Measurements from ENCODE around the gene SHLD3. TPM values are rescaled to one million over a fixed set of nuclear protein-coding genes. Genes with fewer than 3 reads are reported as not detected.
"Not testable (repeated sequence)": the region's sequence is repeated elsewhere in the genome, so short reads cannot be mapped to it uniquely, and the experiment has no call there.

The SHLD3 gene
- total RNA-seq, 1 experiment from 2014 or later: 3.3 TPM

DNA sequence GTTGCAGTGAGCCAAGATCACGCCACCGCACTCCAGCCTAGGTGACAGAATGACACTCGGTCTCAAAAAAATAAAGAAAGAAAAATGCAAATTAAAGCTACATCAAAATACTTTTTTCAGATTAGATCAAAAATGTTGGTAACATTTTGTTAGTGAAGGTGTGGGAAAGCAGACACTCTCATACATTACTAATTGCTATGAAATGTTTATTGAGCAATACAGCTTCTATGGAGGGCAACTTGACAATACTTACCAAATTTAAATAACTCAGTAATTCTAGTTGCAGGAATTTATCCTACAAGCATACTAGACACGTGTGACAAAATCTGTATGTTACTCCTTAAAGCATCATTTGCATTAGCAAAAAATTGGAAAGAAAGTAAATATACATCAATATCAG is 4.8 kb upstream of the SHLD3 start:
- H3K27ac Mint-ChIP-seq: no peak overlapping the region
- H3K27me3 Mint-ChIP-seq (ENCODE audit: low read depth): no peaks in the 10 kb centered on the region
- TF ChIP-seq PRRX2 (CRISPR knock-in tag; IDR thresholded peaks at IDR 0.05): no peak
- TF ChIP-seq, protein P1, sequence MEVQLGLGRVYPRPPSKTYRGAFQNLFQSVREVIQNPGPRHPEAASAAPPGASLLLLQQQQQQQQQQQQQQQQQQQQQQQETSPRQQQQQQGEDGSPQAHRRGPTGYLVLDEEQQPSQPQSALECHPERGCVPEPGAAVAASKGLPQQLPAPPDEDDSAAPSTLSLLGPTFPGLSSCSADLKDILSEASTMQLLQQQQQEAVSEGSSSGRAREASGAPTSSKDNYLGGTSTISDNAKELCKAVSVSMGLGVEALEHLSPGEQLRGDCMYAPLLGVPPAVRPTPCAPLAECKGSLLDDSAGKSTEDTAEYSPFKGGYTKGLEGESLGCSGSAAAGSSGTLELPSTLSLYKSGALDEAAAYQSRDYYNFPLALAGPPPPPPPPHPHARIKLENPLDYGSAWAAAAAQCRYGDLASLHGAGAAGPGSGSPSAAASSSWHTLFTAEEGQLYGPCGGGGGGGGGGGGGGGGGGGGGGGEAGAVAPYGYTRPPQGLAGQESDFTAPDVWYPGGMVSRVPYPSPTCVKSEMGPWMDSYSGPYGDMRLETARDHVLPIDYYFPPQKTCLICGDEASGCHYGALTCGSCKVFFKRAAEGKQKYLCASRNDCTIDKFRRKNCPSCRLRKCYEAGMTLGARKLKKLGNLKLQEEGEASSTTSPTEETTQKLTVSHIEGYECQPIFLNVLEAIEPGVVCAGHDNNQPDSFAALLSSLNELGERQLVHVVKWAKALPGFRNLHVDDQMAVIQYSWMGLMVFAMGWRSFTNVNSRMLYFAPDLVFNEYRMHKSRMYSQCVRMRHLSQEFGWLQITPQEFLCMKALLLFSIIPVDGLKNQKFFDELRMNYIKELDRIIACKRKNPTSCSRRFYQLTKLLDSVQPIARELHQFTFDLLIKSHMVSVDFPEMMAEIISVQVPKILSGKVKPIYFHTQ (CRISPR knock-in tag; IDR thresholded peaks at IDR 0.05): no peak
- peaks cover 8% of the 10 kb centered on the region for H3K4me1 Mint-ChIP-seq
- CTCF ChIA-PET: no interaction called here
- H3K9me3 Mint-ChIP-seq: no peaks in the 10 kb centered on the region
- POLR2A ChIA-PET: no interaction called here
- no peaks in the 10 kb centered on the region for H3K36me3 Mint-ChIP-seq
- DNase-seq (ENCODE audit: low spot score) (no peak), ATAC-seq (no peak)
- no peak overlapping the region for H3K4me3 Mint-ChIP-seq

DNA sequence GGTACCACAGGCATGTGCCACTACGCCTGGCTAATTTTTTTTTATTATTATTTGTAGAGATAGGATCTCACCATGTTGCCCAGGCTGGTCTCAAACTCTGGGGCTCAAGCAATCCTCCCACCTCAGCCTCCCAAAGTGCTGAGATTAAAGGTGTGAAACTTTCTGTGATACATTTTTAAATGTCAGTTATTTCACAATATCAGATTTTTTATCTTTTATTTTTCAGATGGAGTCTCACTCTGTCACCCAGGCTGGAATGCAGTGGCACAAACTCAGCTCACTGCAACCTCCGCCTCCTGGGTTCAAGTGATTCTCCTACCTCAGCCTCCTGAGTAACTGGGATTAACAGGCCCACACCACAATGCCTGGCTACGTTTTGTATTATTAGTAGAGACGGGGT is 2.9 kb upstream of the SHLD3 start:
- H3K4me3 Mint-ChIP-seq; CTCF ChIA-PET; POLR2A ChIA-PET; H3K36me3 Mint-ChIP-seq; ATAC-seq; DNase-seq (ENCODE audit: low spot score); H3K27me3 Mint-ChIP-seq (ENCODE audit: low read depth); H3K9me3 Mint-ChIP-seq; H3K27ac Mint-ChIP-seq: not testable (repeated sequence)
- peaks cover 14% of the 10 kb centered on the region for H3K4me1 Mint-ChIP-seq

DNA sequence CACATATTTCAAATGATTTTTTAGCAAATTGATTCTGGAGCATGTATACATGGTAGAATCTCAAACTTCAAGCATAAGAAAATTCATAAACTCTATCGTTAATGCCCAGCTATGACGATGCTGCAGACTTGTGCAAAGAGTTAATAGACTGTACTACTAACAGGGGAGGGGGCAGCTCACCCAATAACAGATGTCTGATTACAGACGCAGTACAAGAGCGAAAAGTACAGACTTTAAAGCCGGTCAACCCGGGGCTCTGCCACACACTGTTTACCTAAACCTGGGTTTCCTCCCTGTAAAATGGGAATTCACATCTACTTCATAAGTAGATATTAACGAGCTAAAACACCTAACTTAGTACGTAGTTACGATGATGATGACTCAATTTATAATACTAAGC is 1.3 kb upstream of the SHLD3 start:
- ATAC-seq (no peak), DNase-seq (ENCODE audit: low spot score) (no peak)
- Mint-ChIP-seq H3K9me3 (no peaks in the 10 kb centered on the region), H3K27me3 (ENCODE audit: low read depth) (no peaks in the 10 kb centered on the region), H3K4me1 (peaks cover 14% of the 10 kb centered on the region), H3K36me3 (peaks cover 3% of the 10 kb centered on the region; the same call in 1 of the 2 replicates), H3K4me3 (peak overlapping the region; percentile 99), H3K27ac (peak overlapping the region; percentile 36; the same call in 1 of the 2 replicates)
- TF ChIP-seq RORB (CRISPR knock-in tag; IDR thresholded peaks at IDR 0.05): no peak
- TF ChIP-seq, protein P2, sequence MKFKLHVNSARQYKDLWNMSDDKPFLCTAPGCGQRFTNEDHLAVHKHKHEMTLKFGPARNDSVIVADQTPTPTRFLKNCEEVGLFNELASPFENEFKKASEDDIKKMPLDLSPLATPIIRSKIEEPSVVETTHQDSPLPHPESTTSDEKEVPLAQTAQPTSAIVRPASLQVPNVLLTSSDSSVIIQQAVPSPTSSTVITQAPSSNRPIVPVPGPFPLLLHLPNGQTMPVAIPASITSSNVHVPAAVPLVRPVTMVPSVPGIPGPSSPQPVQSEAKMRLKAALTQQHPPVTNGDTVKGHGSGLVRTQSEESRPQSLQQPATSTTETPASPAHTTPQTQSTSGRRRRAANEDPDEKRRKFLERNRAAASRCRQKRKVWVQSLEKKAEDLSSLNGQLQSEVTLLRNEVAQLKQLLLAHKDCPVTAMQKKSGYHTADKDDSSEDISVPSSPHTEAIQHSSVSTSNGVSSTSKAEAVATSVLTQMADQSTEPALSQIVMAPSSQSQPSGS (CRISPR knock-in tag; IDR thresholded peaks at IDR 0.05; ENCODE audit: borderline replicate concordance, low read depth): no peak
- no peak for TF ChIP-seq SOX15 (CRISPR knock-in tag; IDR thresholded peaks at IDR 0.05)
- TF ChIP-seq ZNF263 (CRISPR knock-in tag; IDR thresholded peaks at IDR 0.05; ENCODE audit: low read depth): no peak
- TF ChIP-seq ZNF317 (CRISPR knock-in tag; IDR thresholded peaks at IDR 0.05; ENCODE audit: borderline replicate concordance, low read depth): no peak
- TF ChIP-seq, protein P3, sequence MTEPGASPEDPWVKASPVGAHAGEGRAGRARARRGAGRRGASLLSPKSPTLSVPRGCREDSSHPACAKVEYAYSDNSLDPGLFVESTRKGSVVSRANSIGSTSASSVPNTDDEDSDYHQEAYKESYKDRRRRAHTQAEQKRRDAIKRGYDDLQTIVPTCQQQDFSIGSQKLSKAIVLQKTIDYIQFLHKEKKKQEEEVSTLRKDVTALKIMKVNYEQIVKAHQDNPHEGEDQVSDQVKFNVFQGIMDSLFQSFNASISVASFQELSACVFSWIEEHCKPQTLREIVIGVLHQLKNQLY (CRISPR knock-in tag; IDR thresholded peaks at IDR 0.05): no peak
- no peak for TF ChIP-seq TCF7 (CRISPR knock-in tag; IDR thresholded peaks at IDR 0.05; ENCODE audit: low read depth)
- no peak for TF ChIP-seq JUN (CRISPR knock-in tag; IDR thresholded peaks at IDR 0.05)
- TF ChIP-seq ESRRA (CRISPR knock-in tag; IDR thresholded peaks at IDR 0.05; ENCODE audit: borderline replicate concordance): no peak
- TF ChIP-seq NR2C2 (CRISPR knock-in tag; IDR thresholded peaks at IDR 0.05): no peak
- TF ChIP-seq GRHL2 (CRISPR knock-in tag; IDR thresholded peaks at IDR 0.05; ENCODE audit: insufficient replicate concordance, severe bottlenecking): no peak
- TF ChIP-seq ATF1 (CRISPR knock-in tag; IDR thresholded peaks at IDR 0.05): no peak
- TF ChIP-seq, protein P4, sequence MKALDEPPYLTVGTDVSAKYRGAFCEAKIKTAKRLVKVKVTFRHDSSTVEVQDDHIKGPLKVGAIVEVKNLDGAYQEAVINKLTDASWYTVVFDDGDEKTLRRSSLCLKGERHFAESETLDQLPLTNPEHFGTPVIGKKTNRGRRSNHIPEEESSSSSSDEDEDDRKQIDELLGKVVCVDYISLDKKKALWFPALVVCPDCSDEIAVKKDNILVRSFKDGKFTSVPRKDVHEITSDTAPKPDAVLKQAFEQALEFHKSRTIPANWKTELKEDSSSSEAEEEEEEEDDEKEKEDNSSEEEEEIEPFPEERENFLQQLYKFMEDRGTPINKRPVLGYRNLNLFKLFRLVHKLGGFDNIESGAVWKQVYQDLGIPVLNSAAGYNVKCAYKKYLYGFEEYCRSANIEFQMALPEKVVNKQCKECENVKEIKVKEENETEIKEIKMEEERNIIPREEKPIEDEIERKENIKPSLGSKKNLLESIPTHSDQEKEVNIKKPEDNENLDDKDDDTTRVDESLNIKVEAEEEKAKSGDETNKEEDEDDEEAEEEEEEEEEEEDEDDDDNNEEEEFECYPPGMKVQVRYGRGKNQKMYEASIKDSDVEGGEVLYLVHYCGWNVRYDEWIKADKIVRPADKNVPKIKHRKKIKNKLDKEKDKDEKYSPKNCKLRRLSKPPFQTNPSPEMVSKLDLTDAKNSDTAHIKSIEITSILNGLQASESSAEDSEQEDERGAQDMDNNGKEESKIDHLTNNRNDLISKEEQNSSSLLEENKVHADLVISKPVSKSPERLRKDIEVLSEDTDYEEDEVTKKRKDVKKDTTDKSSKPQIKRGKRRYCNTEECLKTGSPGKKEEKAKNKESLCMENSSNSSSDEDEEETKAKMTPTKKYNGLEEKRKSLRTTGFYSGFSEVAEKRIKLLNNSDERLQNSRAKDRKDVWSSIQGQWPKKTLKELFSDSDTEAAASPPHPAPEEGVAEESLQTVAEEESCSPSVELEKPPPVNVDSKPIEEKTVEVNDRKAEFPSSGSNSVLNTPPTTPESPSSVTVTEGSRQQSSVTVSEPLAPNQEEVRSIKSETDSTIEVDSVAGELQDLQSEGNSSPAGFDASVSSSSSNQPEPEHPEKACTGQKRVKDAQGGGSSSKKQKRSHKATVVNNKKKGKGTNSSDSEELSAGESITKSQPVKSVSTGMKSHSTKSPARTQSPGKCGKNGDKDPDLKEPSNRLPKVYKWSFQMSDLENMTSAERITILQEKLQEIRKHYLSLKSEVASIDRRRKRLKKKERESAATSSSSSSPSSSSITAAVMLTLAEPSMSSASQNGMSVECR (CRISPR knock-in tag; IDR thresholded peaks at IDR 0.05; ENCODE audit: borderline replicate concordance): no peak
- TF ChIP-seq ELF4 (CRISPR knock-in tag; IDR thresholded peaks at IDR 0.05; ENCODE audit: low read depth): no peak
- no peak for TF ChIP-seq GTF2I (CRISPR knock-in tag; conservative IDR thresholded peaks at IDR 0.05)
- TF ChIP-seq, protein P5, sequence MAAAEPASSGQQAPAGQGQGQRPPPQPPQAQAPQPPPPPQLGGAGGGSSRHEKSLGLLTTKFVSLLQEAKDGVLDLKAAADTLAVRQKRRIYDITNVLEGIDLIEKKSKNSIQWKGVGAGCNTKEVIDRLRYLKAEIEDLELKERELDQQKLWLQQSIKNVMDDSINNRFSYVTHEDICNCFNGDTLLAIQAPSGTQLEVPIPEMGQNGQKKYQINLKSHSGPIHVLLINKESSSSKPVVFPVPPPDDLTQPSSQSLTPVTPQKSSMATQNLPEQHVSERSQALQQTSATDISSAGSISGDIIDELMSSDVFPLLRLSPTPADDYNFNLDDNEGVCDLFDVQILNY (CRISPR knock-in tag; IDR thresholded peaks at IDR 0.05): no peak
- no peak for TF ChIP-seq GABPB1 (CRISPR knock-in tag; IDR thresholded peaks at IDR 0.05)
- TF ChIP-seq, protein P6, sequence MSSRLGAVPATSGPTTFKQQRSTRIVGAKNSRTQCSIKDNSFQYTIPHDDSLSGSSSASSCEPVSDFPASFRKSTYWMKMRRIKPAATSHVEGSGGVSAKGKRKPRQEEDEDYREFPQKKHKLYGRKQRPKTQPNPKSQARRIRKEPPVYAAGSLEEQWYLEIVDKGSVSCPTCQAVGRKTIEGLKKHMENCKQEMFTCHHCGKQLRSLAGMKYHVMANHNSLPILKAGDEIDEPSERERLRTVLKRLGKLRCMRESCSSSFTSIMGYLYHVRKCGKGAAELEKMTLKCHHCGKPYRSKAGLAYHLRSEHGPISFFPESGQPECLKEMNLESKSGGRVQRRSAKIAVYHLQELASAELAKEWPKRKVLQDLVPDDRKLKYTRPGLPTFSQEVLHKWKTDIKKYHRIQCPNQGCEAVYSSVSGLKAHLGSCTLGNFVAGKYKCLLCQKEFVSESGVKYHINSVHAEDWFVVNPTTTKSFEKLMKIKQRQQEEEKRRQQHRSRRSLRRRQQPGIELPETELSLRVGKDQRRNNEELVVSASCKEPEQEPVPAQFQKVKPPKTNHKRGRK (CRISPR knock-in tag; IDR thresholded peaks at IDR 0.05; ENCODE audit: borderline replicate concordance): no peak
- TF ChIP-seq ZNF671 (CRISPR knock-in tag; IDR thresholded peaks at IDR 0.05): no peak
- POLR2A ChIA-PET: interaction anchor here (0.6 kb wide), 1 partner anchor 100 kb away, joined by 3 read pairs; no protein-coding TSS in a partner anchor
- CTCF ChIA-PET: interaction anchor here (0.6 kb wide), 1 partner anchor 99 kb away, joined by 3 read pairs; the partner anchor contains the start of gene NLN
